ENCODE measurements around the gene PCYOX1L.

Gene PCYOX1L

GRCh38 chr5:149357370-149358293 is at the start of gene PCYOX1L:
PCYOX1L (plus strand) TSS chr5:149358046; CDS start chr5:149358069, 23 bp downstream.
- DNase-seq, result peak; percentile 87 to 98

- no peak for DNase-seq
Observed at GRCh38 chr5:149309354-149309753, 48.5 kb upstream of the PCYOX1L start.

- no peak for DNase-seq
Observed at GRCh38 chr5:149310488-149310887, 47.4 kb upstream of the PCYOX1L start.

GRCh38 chr5:149310947-149311658 is 46.7 kb upstream of the PCYOX1L start:
- no peak for DNase-seq

- DNase-seq, result no peak
Observed at GRCh38 chr5:149313151-149313841, 44.5 kb upstream of the PCYOX1L start.

- no peak for DNase-seq
Observed at GRCh38 chr5:149314571-149315111, 43.2 kb upstream of the PCYOX1L start.

GRCh38 chr5:149315753-149316152 is 42.1 kb upstream of the PCYOX1L start:
- DNase-seq, result no peak

GRCh38 chr5:149317281-149318048 is 40.4 kb upstream of the PCYOX1L start:
- DNase-seq, result peak; percentile 21 to 42

GRCh38 chr5:149319174-149319573 is 38.7 kb upstream of the PCYOX1L start:
- no peak for DNase-seq

GRCh38 chr5:149320791-149321330 is 37.0 kb upstream of the PCYOX1L start:
- DNase-seq, result no peak

- DNase-seq, result no peak
Observed at GRCh38 chr5:149322518-149322917, 35.3 kb upstream of the PCYOX1L start.

- DNase-seq, result no peak
Observed at GRCh38 chr5:149323210-149323609, 34.6 kb upstream of the PCYOX1L start.

GRCh38 chr5:149323621-149324205 is 34.1 kb upstream of the PCYOX1L start:
- DNase-seq, result no peak

- no peak for DNase-seq
Observed at GRCh38 chr5:149324641-149325040, 33.2 kb upstream of the PCYOX1L start.

GRCh38 chr5:149325166-149325735 is 32.6 kb upstream of the PCYOX1L start:
- no peak for DNase-seq

- no peak for DNase-seq
Observed at GRCh38 chr5:149325894-149326293, 32.0 kb upstream of the PCYOX1L start.

- no peak for DNase-seq
Observed at GRCh38 chr5:149326611-149327010, 31.2 kb upstream of the PCYOX1L start.

GRCh38 chr5:149328177-149328576 is 29.7 kb upstream of the PCYOX1L start:
- no peak for DNase-seq

GRCh38 chr5:149333711-149334443 is 24.0 kb upstream of the PCYOX1L start:
- DNase-seq, result no peak

- DNase-seq, result no peak
Observed at GRCh38 chr5:149337736-149338135, 20.1 kb upstream of the PCYOX1L start.
